H9 (cell line): Measurements from ENCODE around the gene LPAR1. TPM values are rescaled to one million over a fixed set of nuclear protein-coding genes. Genes with fewer than 3 reads are reported as not detected.

Experiments used
- DNase-seq: peaks from one replicate; pipeline ENCODE4 v3.0.0-alpha.2; 2017
- H2AFZ ChIP-seq: one replicate; pipeline ENCODE4 v1.6.1; 2013; ENCODE audit warnings: mild to moderate bottlenecking, low read length, control low read depth, moderate library complexity
- H2AK5ac ChIP-seq: 2 replicates; pipeline ENCODE4 v1.6.1; 2013; ENCODE audit warnings: low read length, control low read depth, mixed read lengths; ENCODE audit not compliant: insufficient read length
- H2BK120ac ChIP-seq: one replicate; pipeline ENCODE4 v1.6.1; 2013; ENCODE audit warnings: low read depth, mild to moderate bottlenecking, low read length, control low read depth, inconsistent platforms; ENCODE audit not compliant: poor library complexity, severe bottlenecking
- H2BK12ac ChIP-seq: 2 replicates; pipeline ENCODE4 v1.6.1; 2013; ENCODE audit warnings: low read length, control low read depth, mixed read lengths, low read depth; ENCODE audit not compliant: insufficient read length
- H2BK15ac ChIP-seq: 2 replicates; pipeline ENCODE4 v1.6.1; 2013; ENCODE audit warnings: low read depth, low read length, control low read depth
- H2BK20ac ChIP-seq: one replicate; pipeline ENCODE4 v1.6.1; 2013; ENCODE audit warnings: low read depth, mild to moderate bottlenecking, low read length, control low read depth, inconsistent platforms; ENCODE audit not compliant: poor library complexity, severe bottlenecking
- H2BK5ac ChIP-seq: 2 replicates; pipeline ENCODE4 v1.6.1; 2013; ENCODE audit warnings: low read length, control low read depth, mixed read lengths; ENCODE audit not compliant: insufficient read length
- H3K14ac ChIP-seq: 2 replicates; pipeline ENCODE4 v1.6.1; 2013; ENCODE audit warnings: low read length, control low read depth; ENCODE audit not compliant: insufficient read depth
- H3K18ac ChIP-seq: 2 replicates; pipeline ENCODE4 v1.6.1; 2013; ENCODE audit warnings: low read depth, mild to moderate bottlenecking, mixed read lengths, low read length, control low read depth; ENCODE audit not compliant: insufficient read length
- H3K23ac ChIP-seq: 2 replicates; pipeline ENCODE4 v1.6.1; 2013; ENCODE audit warnings: low read length, control low read depth, mixed read lengths, low read depth; ENCODE audit not compliant: insufficient read length
- H3K23me2 ChIP-seq: 2 replicates; pipeline ENCODE4 v1.6.1; 2013; ENCODE audit warnings: low read depth, mild to moderate bottlenecking, mixed read lengths, low read length, control low read depth; ENCODE audit not compliant: insufficient read length, poor library complexity, severe bottlenecking
- H3K27ac ChIP-seq: 2 replicates; pipeline ENCODE4 v1.5.1; 2013; ENCODE audit warnings: low read length, control low read depth, mixed read lengths, low read depth; ENCODE audit not compliant: insufficient read length
- H3K27me3 ChIP-seq: 2 replicates; pipeline ENCODE4 v1.6.1; 2013; ENCODE audit warnings: low read length, control low read depth, inconsistent platforms; ENCODE audit not compliant: insufficient read depth
- H3K4ac ChIP-seq: 2 replicates; pipeline ENCODE4 v1.6.1; 2013; ENCODE audit warnings: low read depth, mild to moderate bottlenecking, control low read depth, inconsistent platforms, low read length, moderate library complexity
- H3K4me1 ChIP-seq: 2 replicates; pipeline ENCODE4 v1.6.1; 2013; ENCODE audit warnings: low read length, control low read depth, inconsistent platforms; ENCODE audit not compliant: insufficient read depth
- H3K4me2 ChIP-seq: 2 replicates; pipeline ENCODE4 v1.6.1; 2013; ENCODE audit warnings: low read length, control low read depth, mixed read lengths; ENCODE audit not compliant: insufficient read length, insufficient read depth
- H3K56ac ChIP-seq: 2 replicates; pipeline ENCODE4 v1.6.1; 2013; ENCODE audit warnings: low read depth, mild to moderate bottlenecking, mixed read lengths, low read length, control low read depth; ENCODE audit not compliant: insufficient read length
- H3K79me1 ChIP-seq: 2 replicates; pipeline ENCODE4 v1.6.1; 2013; ENCODE audit warnings: low read depth, mild to moderate bottlenecking, moderate library complexity, low read length, control low read depth, inconsistent platforms; ENCODE audit not compliant: insufficient read depth, poor library complexity, severe bottlenecking
- H3K79me2 ChIP-seq: 2 replicates; pipeline ENCODE4 v1.6.1; 2013; ENCODE audit warnings: low read length, control low read depth, inconsistent platforms; ENCODE audit not compliant: insufficient read depth
- H3K9ac ChIP-seq: 2 replicates; pipeline ENCODE4 v1.6.1; 2013; ENCODE audit warnings: low read length, control low read depth, mixed read lengths; ENCODE audit not compliant: insufficient read length; ENCODE audit errors: extremely low read depth
- H3K9me3 ChIP-seq: one replicate; pipeline ENCODE4 v1.6.1; 2013; ENCODE audit warnings: low read depth, low read length, inconsistent platforms; ENCODE audit not compliant: control insufficient read depth
- H3T11ph ChIP-seq: one replicate; pipeline ENCODE4 v1.6.1; 2013; ENCODE audit warnings: mild to moderate bottlenecking, low read length, control low read depth, inconsistent platforms
- H4K20me1 ChIP-seq: one replicate; pipeline ENCODE4 v1.6.1; 2013; ENCODE audit not compliant: control insufficient read depth, insufficient read length, insufficient read depth
- H4K5ac ChIP-seq: 2 replicates; pipeline ENCODE4 v1.6.1; 2013; ENCODE audit warnings: low read depth, mild to moderate bottlenecking, mixed read lengths, low read length, control low read depth; ENCODE audit not compliant: insufficient read length
- H4K8ac ChIP-seq: replicated peaks from 2 replicates; pipeline ENCODE4 v1.6.1; 2013; ENCODE audit warnings: low read length, control low read depth, mixed read lengths, low read depth; ENCODE audit not compliant: insufficient read length
- H4K91ac ChIP-seq: 2 replicates; pipeline ENCODE4 v1.6.1; 2013; ENCODE audit warnings: low read depth, mild to moderate bottlenecking, moderate library complexity, mixed read lengths, low read length, control low read depth; ENCODE audit not compliant: insufficient read length
- H3K27ac Mint-ChIP-seq, 3 experiments: 2 replicates in 2 of 3; 3 replicates in 1 of 3; pipeline ENCODE4 v1.8.0; 2020 to 2021; ENCODE audit warnings: mixed read lengths in 3 of 3, mild to moderate bottlenecking in 1 of 3, moderate library complexity in 1 of 3
- H3K27me3 Mint-ChIP-seq: 2 replicates; pipeline ENCODE4 v1.8.0; 2021; ENCODE audit warnings: low read depth, mild to moderate bottlenecking, moderate library complexity, mixed read lengths
- H3K36me3 Mint-ChIP-seq, 3 experiments: 2 replicates in 2 of 3; 3 replicates in 1 of 3; pipeline ENCODE4 v1.8.0; 2020 to 2021; ENCODE audit warnings: low read depth in 3 of 3, mixed read lengths in 3 of 3; ENCODE audit not compliant: insufficient read depth in 1 of 3
- H3K4me1 Mint-ChIP-seq, 2 experiments: 2 replicates each; pipeline ENCODE4 v1.8.0; 2020; ENCODE audit warnings: mixed read lengths in 2 of 2
- H3K4me3 Mint-ChIP-seq, 2 experiments: 2 replicates in 1 of 2; 3 replicates in 1 of 2; pipeline ENCODE4 v1.8.0; 2020 to 2021; ENCODE audit warnings: mild to moderate bottlenecking in 2 of 2, mixed read lengths in 2 of 2, moderate library complexity in 1 of 2
- H3K9me3 Mint-ChIP-seq, 2 experiments: 2 replicates in 1 of 2; 3 replicates in 1 of 2; pipeline ENCODE4 v1.8.0; 2020; ENCODE audit warnings: mild to moderate bottlenecking in 2 of 2, mixed read lengths in 2 of 2, moderate library complexity in 1 of 2
- CTCF ChIP-seq: fragments of 200-600 bp; sonication (generic); conservative IDR thresholded peaks from 3 replicates; pipeline ENCODE4 v1.8.0; 2021; ENCODE audit warnings: antibody characterized with exemption, mild to moderate bottlenecking
- total RNA-seq: library from RNA; stranded (reverse); gene quantifications from 2 replicates; pipeline ENCODE4 v1.2.1, GENCODE V29; 2021

The LPAR1 gene
- total RNA-seq, 1 experiment from 2014 or later: 1.3 TPM

GRCh38 chr9:110890416-110890815 lies 147.9 kb downstream of the LPAR1 start:
- Histone ChIP-seq H4K20me1 (no peaks in the 10 kb centered on the region), H2BK120ac (no peak overlapping the region), H3K9me3 (no peaks in the 10 kb centered on the region), H3K79me1 (no peaks in the 10 kb centered on the region), H2BK20ac (no peak overlapping the region), H3K23me2 (no peaks in the 10 kb centered on the region), H3K4me1 (no peaks in the 10 kb centered on the region), H3T11ph (no peak overlapping the region), H3K4me2 (no peak overlapping the region), H3K27ac (no peak overlapping the region), H4K91ac (no peak overlapping the region), H4K8ac (no peak overlapping the region), H3K4ac (no peak overlapping the region), H2AFZ (no peak overlapping the region), H3K9ac (no peak overlapping the region), H2BK5ac (no peak overlapping the region), H3K18ac (no peak overlapping the region), H3K27me3 (no peaks in the 10 kb centered on the region), H3K14ac (no peak overlapping the region), H3K56ac (no peak overlapping the region), H3K23ac (no peak overlapping the region), H2AK5ac (no peak overlapping the region), H2BK15ac (no peak overlapping the region), H2BK12ac (no peak overlapping the region), H3K79me2 (no peaks in the 10 kb centered on the region), H4K5ac (no peak overlapping the region)
- DNase-seq: no peak
- H3K4me1 Mint-ChIP-seq: peaks cover 0 to 10% of the 10 kb centered on the region in 2 experiments; a peak in 1 of 4 replicates
- no peaks in the 10 kb centered on the region for H3K27me3 Mint-ChIP-seq
- H3K27ac Mint-ChIP-seq: 0 out of 7 replicates have a peak overlapping the region, but pooled peaks of 1 of the 3 experiments have one; percentile 14
- no peaks in the 10 kb centered on the region for H3K36me3 Mint-ChIP-seq
- H3K4me3 Mint-ChIP-seq: no peak overlapping the region
- no peaks in the 10 kb centered on the region for H3K9me3 Mint-ChIP-seq
- no peak for TF ChIP-seq CTCF
